Left ventricle myocardium inferior (tissue), 1 donor: ENCODE data around the gene ABHD17B. TPM values are rescaled to one million over a fixed set of nuclear protein-coding genes. Genes with fewer than 3 reads are reported as not detected.
"Not testable (repeated sequence)": the region's sequence is repeated elsewhere in the genome, so short reads cannot be mapped to it uniquely, and the experiment has no call there.

Experiments used
- DNase-seq: peaks from one replicate; pipeline ENCODE4 v3.0.0-alpha.2; 2020
- H3K27ac ChIP-seq: fragments of 200-600 bp; replicated peaks from 2 replicates; pipeline ENCODE4 v1.8.0; 2021
- H3K27me3 ChIP-seq: fragments of 200-600 bp; 2 replicates; pipeline ENCODE4 v1.8.0; 2021; ENCODE audit warnings: low read depth
- H3K36me3 ChIP-seq: fragments of 200-600 bp; 2 replicates; pipeline ENCODE4 v1.8.0; 2021
- H3K4me1 ChIP-seq: fragments of 200-600 bp; 2 replicates; pipeline ENCODE4 v1.8.0; 2021
- H3K4me3 ChIP-seq: fragments of 200-600 bp; 2 replicates; pipeline ENCODE4 v1.8.0; 2021; ENCODE audit warnings: mild to moderate bottlenecking, moderate library complexity
- H3K9me3 ChIP-seq: fragments of 200-600 bp; replicated peaks from 2 replicates; pipeline ENCODE4 v1.8.0; 2021
- intact Hi-C: fragments of 100-400 bp; cut with micrococcal nuclease; formaldehyde crosslinking; loops from one replicate; pipeline ENCODE4 v1.11.0; 2022
- total RNA-seq: library from RNA; stranded (reverse); fragmentation: NEBNext Ultra II Directional; extraction: Animal tissue kit (Norgen Biotek cat#: 25700); gene quantifications from one replicate; pipeline ENCODE4 v1.2.1, GENCODE V29; 2021
- TF ChIP-seq, protein P1 (sequence below): fragments of 200-600 bp; IDR thresholded peaks from 2 replicates; pipeline ENCODE4 v1.8.0; 2021; ENCODE audit warnings: antibody characterized with exemption, mild to moderate bottlenecking, borderline replicate concordance
- donor health status: DM: no; HTN: yes; CAD: no; lungs with severe emphysema.

ABHD17B gene
- total RNA-seq, 1 donor from 2014 or later = 10.2 TPM

DNA sequence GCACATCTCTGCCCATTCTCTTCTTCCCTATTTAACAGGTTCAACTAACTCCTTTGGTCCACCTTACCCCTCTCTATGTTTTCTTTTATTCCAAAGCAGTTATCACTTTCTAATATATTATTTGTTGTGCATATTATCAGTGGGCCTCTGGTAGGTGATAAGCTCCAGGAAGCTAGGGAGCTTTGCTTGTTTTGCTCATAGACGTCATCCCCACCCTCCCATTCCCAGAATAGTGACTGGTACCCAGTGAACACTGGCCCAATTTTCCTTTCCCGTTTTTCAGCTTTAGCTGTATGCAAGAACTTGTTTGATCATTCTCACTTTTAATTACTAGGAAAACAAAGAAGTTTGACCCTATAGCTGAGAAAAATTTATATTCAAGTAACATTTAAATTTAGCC is 6.9 kb downstream of the ABHD17B start:
- intact Hi-C loops = no loop called here
- H3K27ac ChIP-seq = no peak overlapping the region
- H3K4me3 ChIP-seq = no peak overlapping the region
- no peaks in the 10 kb centered on the region for H3K27me3 ChIP-seq
- no peaks in the 10 kb centered on the region for H3K36me3 ChIP-seq
- no peak for DNase-seq
- TF ChIP-seq, protein P1, sequence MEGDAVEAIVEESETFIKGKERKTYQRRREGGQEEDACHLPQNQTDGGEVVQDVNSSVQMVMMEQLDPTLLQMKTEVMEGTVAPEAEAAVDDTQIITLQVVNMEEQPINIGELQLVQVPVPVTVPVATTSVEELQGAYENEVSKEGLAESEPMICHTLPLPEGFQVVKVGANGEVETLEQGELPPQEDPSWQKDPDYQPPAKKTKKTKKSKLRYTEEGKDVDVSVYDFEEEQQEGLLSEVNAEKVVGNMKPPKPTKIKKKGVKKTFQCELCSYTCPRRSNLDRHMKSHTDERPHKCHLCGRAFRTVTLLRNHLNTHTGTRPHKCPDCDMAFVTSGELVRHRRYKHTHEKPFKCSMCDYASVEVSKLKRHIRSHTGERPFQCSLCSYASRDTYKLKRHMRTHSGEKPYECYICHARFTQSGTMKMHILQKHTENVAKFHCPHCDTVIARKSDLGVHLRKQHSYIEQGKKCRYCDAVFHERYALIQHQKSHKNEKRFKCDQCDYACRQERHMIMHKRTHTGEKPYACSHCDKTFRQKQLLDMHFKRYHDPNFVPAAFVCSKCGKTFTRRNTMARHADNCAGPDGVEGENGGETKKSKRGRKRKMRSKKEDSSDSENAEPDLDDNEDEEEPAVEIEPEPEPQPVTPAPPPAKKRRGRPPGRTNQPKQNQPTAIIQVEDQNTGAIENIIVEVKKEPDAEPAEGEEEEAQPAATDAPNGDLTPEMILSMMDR = no peak
- peaks cover 70% of the 10 kb centered on the region for H3K4me1 ChIP-seq
- no peaks in the 10 kb centered on the region for H3K9me3 ChIP-seq

DNA sequence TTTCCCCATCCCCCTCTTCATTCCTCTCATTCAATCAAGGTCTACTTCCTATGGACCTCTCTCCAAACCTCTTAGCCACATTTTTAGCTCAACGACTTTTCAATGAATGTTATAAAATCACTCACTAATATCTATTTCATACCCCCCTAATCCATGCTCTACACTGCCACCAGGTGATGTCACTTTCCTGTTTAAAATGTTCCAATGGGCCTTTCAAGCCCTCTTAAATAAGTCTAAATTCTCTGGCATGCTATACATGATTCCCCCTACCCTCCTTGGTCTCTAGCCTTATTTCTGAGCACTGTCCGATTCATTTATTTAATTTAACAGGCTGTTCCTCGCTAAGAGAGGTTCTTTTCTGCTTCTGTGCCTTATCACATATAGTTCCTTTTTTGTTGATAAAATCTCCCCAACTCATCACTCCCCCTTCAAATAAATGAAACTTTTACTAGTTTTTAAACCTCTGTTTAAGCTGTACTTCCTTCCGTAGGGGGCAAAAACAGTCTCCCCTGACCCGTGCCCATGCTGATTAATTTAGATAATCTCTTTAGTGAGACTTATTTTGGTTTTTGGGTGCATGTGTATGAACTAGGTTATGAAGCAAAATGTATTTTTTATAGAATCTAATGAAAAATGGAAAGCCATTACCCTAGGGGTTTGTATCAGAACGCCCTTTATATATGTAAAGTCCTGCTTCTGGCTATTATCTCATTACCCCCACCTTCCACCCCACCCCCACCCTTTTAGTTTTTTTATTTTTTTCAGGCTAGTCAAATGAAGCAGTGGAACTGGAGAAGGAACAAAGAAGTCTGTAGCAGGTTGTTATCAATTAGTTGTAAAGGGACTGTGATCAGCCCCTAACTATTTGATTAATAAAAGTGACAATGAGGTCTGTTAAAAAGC is 9.0 kb downstream of the ABHD17B start:
- peaks cover 61% of the 10 kb centered on the region for H3K4me1 ChIP-seq

DNA sequence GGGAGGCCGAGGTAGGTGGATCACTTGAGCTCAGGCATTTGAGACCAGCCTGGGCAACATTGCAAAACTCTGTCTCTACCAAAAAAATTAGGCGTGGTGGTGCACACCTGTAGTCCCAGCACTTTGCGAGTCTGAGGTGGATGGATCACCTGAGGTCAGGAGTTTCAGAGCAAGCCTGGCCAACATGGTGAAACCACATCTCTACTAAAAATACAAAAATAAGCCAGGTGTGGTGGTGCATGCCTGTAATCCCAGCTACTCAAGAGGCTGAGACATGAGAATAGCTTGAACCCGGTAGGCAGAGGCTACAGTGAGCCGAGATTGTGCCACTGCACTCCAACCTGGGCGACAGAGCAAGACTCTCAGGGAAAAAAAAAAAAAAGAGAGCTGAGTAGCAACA is 12.2 kb downstream of the ABHD17B start:
- DNase-seq, H3K27ac ChIP-seq: not testable (repeated sequence)

More for the DNA sequence above, 9.0 kb downstream of the ABHD17B start:
- no peaks in the 10 kb centered on the region for H3K36me3 ChIP-seq
- no peak for DNase-seq
- no peaks in the 10 kb centered on the region for H3K27me3 ChIP-seq
- H3K4me3 ChIP-seq = no peak overlapping the region
- intact Hi-C loops = no loop called here
- TF ChIP-seq, protein P1 = no peak
- no peak overlapping the region for H3K27ac ChIP-seq
- H3K9me3 ChIP-seq = no peaks in the 10 kb centered on the region

DNA sequence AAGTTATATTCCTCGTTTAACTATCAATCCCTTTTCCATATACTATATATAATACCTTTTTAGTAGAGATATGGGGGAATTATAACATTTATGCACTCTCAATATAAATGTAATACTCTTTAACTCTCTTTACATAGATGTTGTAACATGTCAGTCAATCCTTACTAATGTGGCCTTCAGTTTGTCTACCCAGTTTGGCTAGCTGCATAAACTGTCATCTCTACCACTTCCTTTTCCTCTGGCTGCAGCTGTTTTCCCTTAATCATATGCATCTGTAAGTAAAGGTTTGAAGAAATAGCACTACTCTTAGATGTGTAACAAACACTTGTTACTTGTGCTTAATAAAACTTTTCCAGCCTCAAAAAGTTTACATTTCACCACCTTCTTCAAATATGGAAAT is 13.4 kb downstream of the ABHD17B start:
- intact Hi-C loops = no loop called here
- Histone ChIP-seq H3K9me3 (no peaks in the 10 kb centered on the region), H3K36me3 (no peaks in the 10 kb centered on the region), H3K4me3 (no peak overlapping the region), H3K4me1 (peaks cover 67% of the 10 kb centered on the region), H3K27ac (no peak overlapping the region), H3K27me3 (no peaks in the 10 kb centered on the region)
- DNase-seq = no peak
- TF ChIP-seq, protein P1 = no peak

More for the DNA sequence above, 12.2 kb downstream of the ABHD17B start:
- H3K27me3 ChIP-seq, H3K9me3 ChIP-seq, H3K4me3 ChIP-seq, H3K36me3 ChIP-seq, intact Hi-C loops: not testable (repeated sequence)
- H3K4me1 ChIP-seq = peaks cover 73% of the 10 kb centered on the region

DNA sequence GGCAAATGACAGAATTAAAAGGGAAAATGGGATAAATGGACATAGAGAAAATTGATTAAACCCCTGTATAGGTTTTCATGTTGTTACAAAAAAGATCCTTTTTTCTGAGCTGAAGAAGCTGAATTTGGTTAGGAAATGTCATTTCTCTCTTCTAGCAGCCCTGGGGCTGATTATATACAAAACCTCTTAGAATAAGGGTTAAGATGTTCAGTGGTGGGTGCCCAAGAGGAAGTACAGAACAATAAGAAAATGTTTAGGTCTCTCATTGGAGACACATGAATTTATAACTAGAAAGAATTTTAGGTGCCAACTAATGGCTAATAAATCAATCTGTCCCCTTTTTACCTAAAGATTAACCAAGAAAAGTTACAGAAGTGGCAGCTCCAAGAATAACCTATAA is 14.2 kb downstream of the ABHD17B start:
- H3K27ac ChIP-seq = no peak overlapping the region
- TF ChIP-seq, protein P1 = no peak
- H3K9me3 ChIP-seq = no peaks in the 10 kb centered on the region
- H3K4me3 ChIP-seq = no peak overlapping the region
- no peak for DNase-seq
- H3K36me3 ChIP-seq = no peaks in the 10 kb centered on the region
- H3K27me3 ChIP-seq = no peaks in the 10 kb centered on the region
- intact Hi-C loops = no loop called here
- peaks cover 60% of the 10 kb centered on the region for H3K4me1 ChIP-seq

DNA sequence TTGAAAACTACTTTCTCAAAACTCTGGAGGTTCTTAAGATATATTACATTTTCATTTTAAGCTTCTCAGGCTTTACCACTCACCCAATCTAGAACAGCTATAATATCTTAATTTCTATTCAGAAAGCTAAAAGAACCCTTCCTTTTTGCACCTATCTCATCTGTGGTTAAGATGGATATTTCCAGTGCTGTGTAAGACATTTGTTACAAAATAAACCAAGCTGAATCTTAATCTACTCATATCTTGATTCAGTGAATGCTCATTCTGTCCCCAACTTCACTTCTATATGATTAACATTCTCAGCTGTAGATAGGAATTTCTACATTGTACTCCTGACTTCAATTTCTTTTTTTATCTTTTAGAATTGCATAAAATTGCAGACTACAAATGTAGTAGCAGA is 15.0 kb downstream of the ABHD17B start:
- intact Hi-C loops = no loop called here
- Histone ChIP-seq H3K4me3 (no peak overlapping the region), H3K9me3 (no peaks in the 10 kb centered on the region), H3K27ac (no peak overlapping the region), H3K36me3 (no peaks in the 10 kb centered on the region), H3K27me3 (no peaks in the 10 kb centered on the region), H3K4me1 (peaks cover 55% of the 10 kb centered on the region)
- DNase-seq = no peak
- TF ChIP-seq, protein P1 = no peak
